HFFc6 (cell line): ENCODE measurements around the gene FANK1. TPM values are rescaled to one million over a fixed set of nuclear protein-coding genes. Genes with fewer than 3 reads are reported as not detected.

Experiments
- DNase-seq: peaks from one replicate; pipeline ENCODE4 v3.0.0-alpha.2; 2018
- H3K27ac Mint-ChIP-seq: 2 replicates; pipeline ENCODE4 v1.8.0; 2020; ENCODE audit warnings: mild to moderate bottlenecking, mixed read lengths
- H3K27me3 Mint-ChIP-seq: 2 replicates; pipeline ENCODE4 v1.8.0; 2021; ENCODE audit warnings: mild to moderate bottlenecking, moderate library complexity, mixed read lengths; ENCODE audit not compliant: insufficient read depth
- H3K36me3 Mint-ChIP-seq: 2 replicates; pipeline ENCODE4 v1.8.0; 2021; ENCODE audit warnings: low read depth, mixed read lengths
- H3K4me1 Mint-ChIP-seq: 2 replicates; pipeline ENCODE4 v1.8.0; 2020; ENCODE audit warnings: low read depth, mixed read lengths
- H3K4me3 Mint-ChIP-seq: 2 replicates; pipeline ENCODE4 v1.8.0; 2020; ENCODE audit warnings: mild to moderate bottlenecking, moderate library complexity, mixed read lengths
- H3K9me3 Mint-ChIP-seq: 2 replicates; pipeline ENCODE4 v1.8.0; 2020; ENCODE audit warnings: mild to moderate bottlenecking, mixed read lengths
- total RNA-seq, 6 experiments: library from RNA; stranded (reverse); fragmentation: NEBNext Ultra II Directional; extraction: Animal tissue kit (Norgen Biotek cat#: 25700); gene quantifications; 2 replicates in 1 of 6; 3 replicates in 5 of 6; pipeline ENCODE4 v1.2.3, GENCODE V29; 2021
- TF ChIP-seq, protein P1 (sequence below): fragments of 200-600 bp; sonication (generic); IDR thresholded peaks from 2 replicates; pipeline ENCODE4 v1.5.0; 2021; ENCODE audit warnings: antibody characterized with exemption, mild to moderate bottlenecking

FANK1 gene
- total RNA-seq, 6 experiments from 2014 or later, result 0.50 to 1.4 (median 0.88) TPM

DNA sequence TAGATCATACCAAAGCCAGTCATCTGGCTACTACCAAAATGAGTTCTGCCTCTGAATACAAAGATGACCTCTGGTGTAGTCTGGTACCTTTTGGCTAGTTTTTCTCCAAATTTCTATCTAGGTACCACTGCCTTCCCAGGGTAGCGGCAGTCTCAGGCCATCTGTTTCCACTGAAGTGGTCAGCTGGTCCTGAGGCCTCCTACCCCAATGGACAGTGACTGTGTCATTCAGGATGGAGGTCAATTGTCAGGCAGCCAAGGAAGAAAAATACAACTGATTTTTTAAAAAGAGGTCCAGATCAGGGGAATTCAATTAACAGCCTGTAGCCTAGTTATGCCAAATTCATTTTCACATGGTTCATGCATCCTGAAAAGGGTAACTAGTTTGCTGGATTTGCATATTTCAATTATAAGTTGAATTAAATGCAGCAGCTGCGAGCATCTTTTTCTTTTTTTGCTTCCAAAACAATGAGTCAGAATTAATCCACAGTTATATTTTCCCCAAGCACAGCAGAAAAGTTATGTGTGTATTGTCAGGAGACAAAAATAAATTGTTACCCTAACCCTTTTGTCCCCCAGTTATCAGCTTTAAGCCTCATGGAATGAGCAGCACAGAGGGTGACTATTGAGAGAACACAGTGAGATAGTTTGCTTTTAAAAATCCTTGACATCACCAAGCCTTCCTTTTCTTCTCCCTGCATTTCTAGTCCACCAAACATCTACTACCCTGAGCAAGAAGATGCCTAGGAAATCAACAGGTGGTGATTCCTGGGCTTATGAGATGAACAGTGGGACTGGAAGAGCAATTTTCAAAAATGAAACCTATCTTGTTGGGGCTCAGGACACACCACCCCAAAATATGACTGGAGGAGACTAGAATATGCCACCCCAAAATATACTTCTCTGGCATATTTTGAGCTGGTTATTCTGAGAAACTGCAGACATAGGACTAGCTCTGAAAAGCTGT, 45.3 kb upstream of the FANK1 start:
- peaks cover 27% of the 10 kb centered on the region for H3K36me3 Mint-ChIP-seq
- 0 out of 2 replicates have a peak overlapping the region, but pooled peaks have one; percentile 1 for H3K27ac Mint-ChIP-seq
- no peaks in the 10 kb centered on the region for H3K9me3 Mint-ChIP-seq
- H3K4me1 Mint-ChIP-seq, result peaks cover 11% of the 10 kb centered on the region
- no peak for DNase-seq
- H3K4me3 Mint-ChIP-seq, result no peak overlapping the region
- TF ChIP-seq, protein P1, sequence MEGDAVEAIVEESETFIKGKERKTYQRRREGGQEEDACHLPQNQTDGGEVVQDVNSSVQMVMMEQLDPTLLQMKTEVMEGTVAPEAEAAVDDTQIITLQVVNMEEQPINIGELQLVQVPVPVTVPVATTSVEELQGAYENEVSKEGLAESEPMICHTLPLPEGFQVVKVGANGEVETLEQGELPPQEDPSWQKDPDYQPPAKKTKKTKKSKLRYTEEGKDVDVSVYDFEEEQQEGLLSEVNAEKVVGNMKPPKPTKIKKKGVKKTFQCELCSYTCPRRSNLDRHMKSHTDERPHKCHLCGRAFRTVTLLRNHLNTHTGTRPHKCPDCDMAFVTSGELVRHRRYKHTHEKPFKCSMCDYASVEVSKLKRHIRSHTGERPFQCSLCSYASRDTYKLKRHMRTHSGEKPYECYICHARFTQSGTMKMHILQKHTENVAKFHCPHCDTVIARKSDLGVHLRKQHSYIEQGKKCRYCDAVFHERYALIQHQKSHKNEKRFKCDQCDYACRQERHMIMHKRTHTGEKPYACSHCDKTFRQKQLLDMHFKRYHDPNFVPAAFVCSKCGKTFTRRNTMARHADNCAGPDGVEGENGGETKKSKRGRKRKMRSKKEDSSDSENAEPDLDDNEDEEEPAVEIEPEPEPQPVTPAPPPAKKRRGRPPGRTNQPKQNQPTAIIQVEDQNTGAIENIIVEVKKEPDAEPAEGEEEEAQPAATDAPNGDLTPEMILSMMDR, result no peak
- peaks cover 4% of the 10 kb centered on the region for H3K27me3 Mint-ChIP-seq

DNA sequence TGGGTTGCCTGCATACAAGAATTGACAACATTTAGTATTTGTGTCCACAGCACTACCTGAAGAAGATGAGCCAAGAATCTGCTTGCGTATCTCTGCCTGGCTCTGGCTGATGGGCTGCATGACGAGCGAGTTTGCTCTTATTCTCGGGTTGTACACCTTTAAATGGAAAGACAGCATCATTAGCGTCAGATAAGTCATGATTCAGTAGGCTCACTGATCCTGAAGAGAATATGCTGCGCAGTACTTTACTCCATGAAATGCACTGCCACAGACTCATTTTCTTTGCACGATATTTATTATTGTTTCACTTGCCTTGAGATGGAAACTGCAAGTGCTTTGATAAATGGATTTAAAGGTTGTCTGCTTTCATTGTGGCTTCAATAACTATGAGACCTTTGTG, 43.9 kb upstream of the FANK1 start:
- H3K4me3 Mint-ChIP-seq, result no peak overlapping the region
- no peak for DNase-seq
- H3K27me3 Mint-ChIP-seq, result peaks cover 2% of the 10 kb centered on the region; the same call in 1 of the 2 replicates
- H3K36me3 Mint-ChIP-seq, result peaks cover 27% of the 10 kb centered on the region
- no peak overlapping the region for H3K27ac Mint-ChIP-seq
- no peaks in the 10 kb centered on the region for H3K9me3 Mint-ChIP-seq
- TF ChIP-seq, protein P1, result no peak
- H3K4me1 Mint-ChIP-seq, result peaks cover 11% of the 10 kb centered on the region

DNA sequence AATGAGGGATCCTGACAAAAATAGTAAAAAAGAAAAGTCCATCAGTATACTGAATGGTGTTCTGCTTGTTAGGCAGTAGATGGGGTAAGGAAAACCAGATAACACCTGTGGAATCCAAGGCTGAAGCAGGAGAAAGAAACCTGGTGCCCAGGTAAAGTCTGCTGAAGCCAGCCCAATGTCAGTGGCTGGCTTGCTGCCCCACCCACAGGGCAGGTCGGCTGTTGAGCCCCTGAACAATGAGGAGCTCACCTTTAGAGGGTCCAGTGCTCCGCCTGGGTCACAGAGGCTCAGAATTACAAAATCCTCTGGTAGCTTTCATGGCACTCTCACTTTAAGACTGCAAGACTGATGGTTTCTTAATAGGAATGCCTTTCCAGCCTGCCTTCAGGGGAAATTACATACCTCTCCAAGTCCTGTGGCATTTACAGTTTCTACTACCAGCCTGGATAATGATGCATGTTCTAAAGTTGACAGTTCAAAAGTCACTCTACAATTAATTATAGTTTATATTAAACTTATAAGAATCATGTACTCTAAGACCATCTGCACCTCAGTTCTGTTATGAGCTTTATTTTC, 39.1 kb upstream of the FANK1 start:
- Mint-ChIP-seq H3K27me3 (no peaks in the 10 kb centered on the region; the same call in 1 of the 2 replicates), H3K27ac (no peak overlapping the region), H3K9me3 (no peaks in the 10 kb centered on the region), H3K4me3 (no peak overlapping the region), H3K4me1 (peaks cover 7% of the 10 kb centered on the region), H3K36me3 (peaks cover 7% of the 10 kb centered on the region; the same call in 1 of the 2 replicates)
- TF ChIP-seq, protein P1, result no peak
- DNase-seq, result peak; percentile 19

DNA sequence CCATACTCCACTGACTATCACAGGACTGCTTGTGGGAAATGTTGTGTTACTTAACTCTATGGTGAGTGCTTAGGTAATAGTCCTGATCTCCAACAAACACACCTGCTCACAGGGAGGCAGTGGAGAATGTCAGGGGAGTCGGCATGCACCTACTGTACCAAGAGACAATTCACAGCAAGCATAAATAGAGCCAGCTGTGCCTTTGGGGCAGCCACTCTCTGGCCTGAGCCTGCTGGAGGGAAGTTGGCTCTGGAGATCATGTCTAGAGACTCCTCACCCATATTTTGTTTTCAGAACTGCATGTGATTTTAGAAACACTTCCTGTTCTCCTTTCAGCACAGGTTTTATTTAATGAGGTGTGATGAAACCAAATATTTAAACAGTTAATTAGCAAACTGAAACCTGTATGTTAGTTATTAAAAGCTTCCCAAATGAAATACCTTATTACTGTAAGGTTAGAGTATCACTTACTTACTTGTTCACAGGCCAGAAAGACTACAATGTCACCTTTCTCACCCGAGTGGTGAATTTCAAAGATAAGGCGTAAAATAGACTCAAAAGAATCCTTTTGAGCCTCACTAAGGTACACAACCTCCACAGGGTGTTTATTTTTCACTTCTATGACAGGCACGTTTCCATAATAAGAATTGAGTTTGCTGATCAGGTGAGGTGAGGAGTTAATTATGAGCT, 37.1 kb upstream of the FANK1 start:
- no peak for DNase-seq
- Mint-ChIP-seq H3K27ac (no peak overlapping the region), H3K4me1 (peaks cover 7% of the 10 kb centered on the region), H3K4me3 (no peak overlapping the region), H3K9me3 (no peaks in the 10 kb centered on the region), H3K36me3 (no peaks in the 10 kb centered on the region; the same call in 1 of the 2 replicates), H3K27me3 (no peaks in the 10 kb centered on the region; the same call in 1 of the 2 replicates)
- TF ChIP-seq, protein P1, result no peak

DNA sequence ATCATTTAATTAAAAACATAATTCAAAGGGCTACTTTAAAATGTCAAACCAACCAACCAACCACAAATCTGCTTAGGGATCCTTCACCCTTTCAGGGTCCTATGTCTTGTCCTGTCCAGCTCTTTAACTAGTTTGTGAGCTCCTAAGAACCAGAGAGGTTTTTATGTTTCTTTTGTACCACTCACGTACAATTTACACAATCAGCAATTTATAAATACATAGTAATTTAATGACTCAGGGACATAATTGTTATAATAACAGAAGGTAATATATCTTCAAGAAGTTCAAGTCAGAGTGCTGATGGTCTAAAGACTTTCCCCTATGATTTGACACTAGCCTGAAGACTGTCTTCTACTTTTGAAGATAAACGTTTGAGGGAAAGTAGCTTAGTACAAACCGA, 31.2 kb upstream of the FANK1 start:
- Mint-ChIP-seq H3K27ac (no peak overlapping the region), H3K4me1 (peaks cover 4% of the 10 kb centered on the region), H3K27me3 (no peaks in the 10 kb centered on the region), H3K4me3 (no peak overlapping the region), H3K9me3 (no peaks in the 10 kb centered on the region), H3K36me3 (peaks cover 9% of the 10 kb centered on the region; the same call in 1 of the 2 replicates)
- TF ChIP-seq, protein P1, result no peak
- DNase-seq, result no peak
